ENCODE results near the gene SNRPA. TPM values are rescaled to one million over a fixed set of nuclear protein-coding genes. Genes with fewer than 3 reads are reported as not detected.
A peak's percentile ranks its signal among the peaks of the same experiment; 100 is the strongest.

Gene SNRPA
- total RNA-seq, 2 donors from 2014 or later, result 70.3 to 92.2 TPM

DNA sequence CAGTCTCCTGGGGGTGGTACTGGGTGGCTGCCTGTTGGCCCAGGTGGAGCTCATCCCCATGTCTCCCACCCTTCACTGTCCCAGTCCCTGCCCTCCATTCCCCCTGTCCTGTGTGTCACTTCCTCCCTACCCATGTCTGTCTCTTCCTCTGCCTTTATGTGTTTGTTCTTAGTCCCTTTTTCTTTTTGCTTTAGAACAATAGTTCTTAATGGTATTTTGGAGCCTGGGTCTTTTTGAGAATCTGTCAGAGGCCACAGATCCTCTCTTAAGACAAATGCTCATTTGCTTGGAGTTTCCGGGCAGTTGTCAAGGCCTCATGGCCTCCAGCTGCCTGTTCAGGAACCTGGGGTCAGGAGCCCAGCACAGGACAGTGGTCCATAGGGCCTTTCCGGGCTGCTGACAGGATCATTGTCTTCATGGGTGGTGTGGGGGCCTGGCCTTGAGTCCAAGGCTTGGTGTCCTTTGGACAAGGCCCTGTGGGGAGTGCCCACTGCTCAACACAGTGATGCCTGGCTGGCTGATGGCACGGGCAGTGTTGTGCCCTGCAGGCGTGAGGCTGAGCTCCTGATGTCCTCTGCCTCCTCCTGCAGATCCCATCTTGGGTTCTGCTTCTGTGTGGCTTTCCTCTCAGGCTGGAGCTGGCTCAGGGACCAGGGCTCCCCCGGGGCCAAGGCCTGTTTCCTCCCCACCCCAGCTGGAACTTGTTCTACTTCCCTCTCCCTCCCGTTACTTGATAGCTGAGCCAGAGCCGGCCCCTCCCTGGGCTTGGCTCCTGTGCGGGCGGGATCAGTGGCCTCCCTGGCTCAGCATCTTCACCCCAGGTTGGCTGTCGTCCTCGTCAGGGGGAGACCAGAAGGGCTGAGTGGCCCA, 51.5 kb downstream of the SNRPA start:
- H3K36me3 ChIP-seq, result peaks cover 0 to 6% of the 10 kb centered on the region in 2 donors
- 12% methylated on average over 11 of the region's 11 CpGs for WGBS
- H3K27ac ChIP-seq, result peak overlapping the region; percentile 72 to 97
- TF ChIP-seq CTCF (IDR thresholded peaks at IDR 0.05) (no peak), POLR2AphosphoS5 (IDR thresholded peaks at IDR 0.05) (peak; percentile 43), POLR2A (IDR thresholded peaks at IDR 0.05) (peak; percentile 24)
- H3K27me3 ChIP-seq (replicated peaks; ENCODE audit: insufficient read depth), result no peaks in the 10 kb centered on the region
- intact Hi-C loops (cut with DNase I), result no loop called here
- H3K9me3 ChIP-seq, result no peaks in the 10 kb centered on the region
- no peak for DNase-seq (ENCODE audit: low spot score)
- H3K4me1 ChIP-seq (replicated peaks), result peaks cover 67% of the 10 kb centered on the region
- peak overlapping the region in 1 of 2 donors; percentile 6 for H3K4me3 ChIP-seq

- intact Hi-C loops (cut with DNase I), result no loop called here
- Histone ChIP-seq H3K27me3 (replicated peaks; ENCODE audit: insufficient read depth) (no peaks in the 10 kb centered on the region), H3K27ac (peak overlapping the region; percentile 72 to 97), H3K4me1 (replicated peaks) (peaks cover 67% of the 10 kb centered on the region), H3K36me3 (peaks cover 0 to 6% of the 10 kb centered on the region in 2 donors), H3K9me3 (no peaks in the 10 kb centered on the region), H3K4me3 (no peak overlapping the region)
- DNase-seq (ENCODE audit: low spot score), result no peak
- TF ChIP-seq POLR2A (IDR thresholded peaks at IDR 0.05) (peak; percentile 49), POLR2AphosphoS5 (IDR thresholded peaks at IDR 0.05) (no peak)
- WGBS, result 35% methylated on average over 9 of the region's 9 CpGs
Measured at GRCh38 chr19:40803170-40803856, 52.3 kb downstream of the SNRPA start.

- 63% methylated on average over 5 of the region's 6 CpGs for WGBS
Measured at GRCh38 chr19:40803857-40804782, 53.1 kb downstream of the SNRPA start.

GRCh38 chr19:40804783-40805242, 53.8 kb downstream of the SNRPA start:
- Histone ChIP-seq H3K36me3 (peaks cover 0 to 6% of the 10 kb centered on the region in 2 donors), H3K9me3 (no peaks in the 10 kb centered on the region), H3K4me3 (no peak overlapping the region), H3K27me3 (replicated peaks; ENCODE audit: insufficient read depth) (no peaks in the 10 kb centered on the region), H3K4me1 (replicated peaks) (peaks cover 67% of the 10 kb centered on the region), H3K27ac (peak overlapping the region; percentile 72 to 97)
- 13% methylated on average over 7 of the region's 7 CpGs for WGBS
- intact Hi-C loops (cut with DNase I), result loop anchor here (5.0 kb wide), 1 partner anchor 143 kb away; no protein-coding TSS in a partner anchor
- peak; percentile 63 for DNase-seq (ENCODE audit: low spot score)
- TF ChIP-seq POLR2AphosphoS5 (IDR thresholded peaks at IDR 0.05) (no peak), CTCF (IDR thresholded peaks at IDR 0.05) (peak in 1 of 4 experiments; percentile 2)

More at GRCh38 chr19:40803857-40804782, 53.1 kb downstream of the SNRPA start:
- peaks cover 67% of the 10 kb centered on the region for H3K4me1 ChIP-seq (replicated peaks)
- intact Hi-C loops (cut with DNase I), result no loop called here
- H3K27me3 ChIP-seq (replicated peaks; ENCODE audit: insufficient read depth), result no peaks in the 10 kb centered on the region
- DNase-seq (ENCODE audit: low spot score), result peak; percentile 66
- H3K36me3 ChIP-seq, result peaks cover 0 to 6% of the 10 kb centered on the region in 2 donors
- peak overlapping the region; percentile 72 to 97 for H3K27ac ChIP-seq
- TF ChIP-seq CTCF (IDR thresholded peaks at IDR 0.05), result no peak
- TF ChIP-seq POLR2AphosphoS5 (IDR thresholded peaks at IDR 0.05), result peak; percentile 66
- H3K9me3 ChIP-seq, result no peaks in the 10 kb centered on the region
- H3K4me3 ChIP-seq, result no peak overlapping the region
